H9 (cell line): ENCODE measurements around the gene HAPLN2. TPM values are rescaled to one million over a fixed set of nuclear protein-coding genes. Genes with fewer than 3 reads are reported as not detected.
A peak's percentile ranks its signal among the peaks of the same experiment; 100 is the strongest.

Experiments
- DNase-seq: peaks from one replicate; pipeline ENCODE4 v3.0.0-alpha.2; 2017
- H2AFZ ChIP-seq: one replicate; pipeline ENCODE4 v1.6.1; 2013; ENCODE audit warnings: mild to moderate bottlenecking, low read length, control low read depth, moderate library complexity
- H2AK5ac ChIP-seq: 2 replicates; pipeline ENCODE4 v1.6.1; 2013; ENCODE audit warnings: low read length, control low read depth, mixed read lengths; ENCODE audit not compliant: insufficient read length
- H2BK120ac ChIP-seq: one replicate; pipeline ENCODE4 v1.6.1; 2013; ENCODE audit warnings: low read depth, mild to moderate bottlenecking, low read length, control low read depth, inconsistent platforms; ENCODE audit not compliant: poor library complexity, severe bottlenecking
- H2BK12ac ChIP-seq: 2 replicates; pipeline ENCODE4 v1.6.1; 2013; ENCODE audit warnings: low read length, control low read depth, mixed read lengths, low read depth; ENCODE audit not compliant: insufficient read length
- H2BK15ac ChIP-seq: 2 replicates; pipeline ENCODE4 v1.6.1; 2013; ENCODE audit warnings: low read depth, low read length, control low read depth
- H2BK20ac ChIP-seq: one replicate; pipeline ENCODE4 v1.6.1; 2013; ENCODE audit warnings: low read depth, mild to moderate bottlenecking, low read length, control low read depth, inconsistent platforms; ENCODE audit not compliant: poor library complexity, severe bottlenecking
- H2BK5ac ChIP-seq: 2 replicates; pipeline ENCODE4 v1.6.1; 2013; ENCODE audit warnings: low read length, control low read depth, mixed read lengths; ENCODE audit not compliant: insufficient read length
- H3K14ac ChIP-seq: 2 replicates; pipeline ENCODE4 v1.6.1; 2013; ENCODE audit warnings: low read length, control low read depth; ENCODE audit not compliant: insufficient read depth
- H3K18ac ChIP-seq: 2 replicates; pipeline ENCODE4 v1.6.1; 2013; ENCODE audit warnings: low read depth, mild to moderate bottlenecking, mixed read lengths, low read length, control low read depth; ENCODE audit not compliant: insufficient read length
- H3K23ac ChIP-seq: 2 replicates; pipeline ENCODE4 v1.6.1; 2013; ENCODE audit warnings: low read length, control low read depth, mixed read lengths, low read depth; ENCODE audit not compliant: insufficient read length
- H3K23me2 ChIP-seq: 2 replicates; pipeline ENCODE4 v1.6.1; 2013; ENCODE audit warnings: low read depth, mild to moderate bottlenecking, mixed read lengths, low read length, control low read depth; ENCODE audit not compliant: insufficient read length, poor library complexity, severe bottlenecking
- H3K27ac ChIP-seq: 2 replicates; pipeline ENCODE4 v1.5.1; 2013; ENCODE audit warnings: low read length, control low read depth, mixed read lengths, low read depth; ENCODE audit not compliant: insufficient read length
- H3K27me3 ChIP-seq: 2 replicates; pipeline ENCODE4 v1.6.1; 2013; ENCODE audit warnings: low read length, control low read depth, inconsistent platforms; ENCODE audit not compliant: insufficient read depth
- H3K4ac ChIP-seq: 2 replicates; pipeline ENCODE4 v1.6.1; 2013; ENCODE audit warnings: low read depth, mild to moderate bottlenecking, control low read depth, inconsistent platforms, low read length, moderate library complexity
- H3K4me1 ChIP-seq: 2 replicates; pipeline ENCODE4 v1.6.1; 2013; ENCODE audit warnings: low read length, control low read depth, inconsistent platforms; ENCODE audit not compliant: insufficient read depth
- H3K4me2 ChIP-seq: 2 replicates; pipeline ENCODE4 v1.6.1; 2013; ENCODE audit warnings: low read length, control low read depth, mixed read lengths; ENCODE audit not compliant: insufficient read length, insufficient read depth
- H3K56ac ChIP-seq: 2 replicates; pipeline ENCODE4 v1.6.1; 2013; ENCODE audit warnings: low read depth, mild to moderate bottlenecking, mixed read lengths, low read length, control low read depth; ENCODE audit not compliant: insufficient read length
- H3K79me1 ChIP-seq: 2 replicates; pipeline ENCODE4 v1.6.1; 2013; ENCODE audit warnings: low read depth, mild to moderate bottlenecking, moderate library complexity, low read length, control low read depth, inconsistent platforms; ENCODE audit not compliant: insufficient read depth, poor library complexity, severe bottlenecking
- H3K79me2 ChIP-seq: 2 replicates; pipeline ENCODE4 v1.6.1; 2013; ENCODE audit warnings: low read length, control low read depth, inconsistent platforms; ENCODE audit not compliant: insufficient read depth
- H3K9ac ChIP-seq: 2 replicates; pipeline ENCODE4 v1.6.1; 2013; ENCODE audit warnings: low read length, control low read depth, mixed read lengths; ENCODE audit not compliant: insufficient read length; ENCODE audit errors: extremely low read depth
- H3K9me3 ChIP-seq: one replicate; pipeline ENCODE4 v1.6.1; 2013; ENCODE audit warnings: low read depth, low read length, inconsistent platforms; ENCODE audit not compliant: control insufficient read depth
- H3T11ph ChIP-seq: one replicate; pipeline ENCODE4 v1.6.1; 2013; ENCODE audit warnings: mild to moderate bottlenecking, low read length, control low read depth, inconsistent platforms
- H4K20me1 ChIP-seq: one replicate; pipeline ENCODE4 v1.6.1; 2013; ENCODE audit not compliant: control insufficient read depth, insufficient read length, insufficient read depth
- H4K5ac ChIP-seq: 2 replicates; pipeline ENCODE4 v1.6.1; 2013; ENCODE audit warnings: low read depth, mild to moderate bottlenecking, mixed read lengths, low read length, control low read depth; ENCODE audit not compliant: insufficient read length
- H4K8ac ChIP-seq: replicated peaks from 2 replicates; pipeline ENCODE4 v1.6.1; 2013; ENCODE audit warnings: low read length, control low read depth, mixed read lengths, low read depth; ENCODE audit not compliant: insufficient read length
- H4K91ac ChIP-seq: 2 replicates; pipeline ENCODE4 v1.6.1; 2013; ENCODE audit warnings: low read depth, mild to moderate bottlenecking, moderate library complexity, mixed read lengths, low read length, control low read depth; ENCODE audit not compliant: insufficient read length
- H3K27ac Mint-ChIP-seq, 3 experiments: 2 replicates in 2 of 3; 3 replicates in 1 of 3; pipeline ENCODE4 v1.8.0; 2020 to 2021; ENCODE audit warnings: mixed read lengths in 3 of 3, mild to moderate bottlenecking in 1 of 3, moderate library complexity in 1 of 3
- H3K27me3 Mint-ChIP-seq: 2 replicates; pipeline ENCODE4 v1.8.0; 2021; ENCODE audit warnings: low read depth, mild to moderate bottlenecking, moderate library complexity, mixed read lengths
- H3K36me3 Mint-ChIP-seq, 3 experiments: 2 replicates in 2 of 3; 3 replicates in 1 of 3; pipeline ENCODE4 v1.8.0; 2020 to 2021; ENCODE audit warnings: low read depth in 3 of 3, mixed read lengths in 3 of 3; ENCODE audit not compliant: insufficient read depth in 1 of 3
- H3K4me1 Mint-ChIP-seq, 2 experiments: 2 replicates each; pipeline ENCODE4 v1.8.0; 2020; ENCODE audit warnings: mixed read lengths in 2 of 2
- H3K4me3 Mint-ChIP-seq, 2 experiments: 2 replicates in 1 of 2; 3 replicates in 1 of 2; pipeline ENCODE4 v1.8.0; 2020 to 2021; ENCODE audit warnings: mild to moderate bottlenecking in 2 of 2, mixed read lengths in 2 of 2, moderate library complexity in 1 of 2
- H3K9me3 Mint-ChIP-seq, 2 experiments: 2 replicates in 1 of 2; 3 replicates in 1 of 2; pipeline ENCODE4 v1.8.0; 2020; ENCODE audit warnings: mild to moderate bottlenecking in 2 of 2, mixed read lengths in 2 of 2, moderate library complexity in 1 of 2
- CTCF ChIP-seq: fragments of 200-600 bp; sonication (generic); conservative IDR thresholded peaks from 3 replicates; pipeline ENCODE4 v1.8.0; 2021; ENCODE audit warnings: antibody characterized with exemption, mild to moderate bottlenecking
- WGBS: extraction: QIAGEN DNeasy Blood & Tissue Kit; methylation state at CpG from one replicate; pipeline ENCODE4 v1.1.7; 2013; ENCODE audit warnings: missing lambda C conversion rate, low lambda C conversion rate, mixed read lengths; ENCODE audit not compliant: insufficient read length; ENCODE audit errors: extremely low coverage; 5-methylcytosine and 5-hydroxymethylcytosine counted together
- total RNA-seq: library from RNA; stranded (reverse); gene quantifications from 2 replicates; pipeline ENCODE4 v1.2.1, GENCODE V29; 2021

The HAPLN2 gene
- total RNA-seq, 1 experiment from 2014 or later = 0.46 TPM

GRCh38 chr1:156608036-156608674 lies 11.1 kb upstream of the HAPLN2 start:
- Histone ChIP-seq H3K27me3 (no peaks in the 10 kb centered on the region), H3T11ph (no peak overlapping the region), H4K20me1 (no peaks in the 10 kb centered on the region), H3K18ac (no peak overlapping the region), H3K4ac (no peak overlapping the region), H4K5ac (no peak overlapping the region), H2BK15ac (no peak overlapping the region), H3K14ac (no peak overlapping the region), H4K8ac (no peak overlapping the region), H3K79me1 (no peaks in the 10 kb centered on the region), H3K56ac (no peak overlapping the region), H3K9ac (no peak overlapping the region), H3K4me1 (no peaks in the 10 kb centered on the region; the same call in 1 of the 2 replicates), H3K23ac (no peak overlapping the region), H3K79me2 (no peaks in the 10 kb centered on the region), H3K9me3 (no peaks in the 10 kb centered on the region), H3K4me2 (no peak overlapping the region), H2AFZ (no peak overlapping the region), H4K91ac (no peak overlapping the region), H2BK120ac (no peak overlapping the region), H3K23me2 (no peaks in the 10 kb centered on the region), H3K27ac (no peak overlapping the region), H2BK5ac (no peak overlapping the region), H2BK20ac (no peak overlapping the region), H2BK12ac (no peak overlapping the region), H2AK5ac (no peak overlapping the region)
- Mint-ChIP-seq H3K27me3 (peaks cover 9% of the 10 kb centered on the region), H3K4me3 (no peak overlapping the region; a peak in 1 of 5 replicates), H3K4me1 (peaks cover 6 to 13% of the 10 kb centered on the region in 2 experiments; a peak in 3 of 4 replicates), H3K9me3 (no peaks in the 10 kb centered on the region), H3K27ac (peak overlapping the region in 1 of 3 experiments; percentile 22; a peak in 2 of 7 replicates), H3K36me3 (no peaks in the 10 kb centered on the region)
- DNase-seq = peak; percentile 76
- peak; percentile 80 for TF ChIP-seq CTCF
- WGBS = no CpG with 5 or more reads among the region's 7 CpGs
